ENCODE data around the gene PIP4K2C. TPM values are rescaled to one million over a fixed set of nuclear protein-coding genes. Genes with fewer than 3 reads are reported as not detected.
"Not testable (repeated sequence)": the region's sequence is repeated elsewhere in the genome, so short reads cannot be mapped to it uniquely, and the experiment has no call there.

Gene PIP4K2C
- total RNA-seq, 1 experiment from 2014 or later: 88.6 TPM

GRCh38 chr12:57586128-57586527, 4.9 kb upstream of the PIP4K2C start:
- no peaks in the 10 kb centered on the region for H4K20me1 ChIP-seq (ENCODE audit: low read length)
- no peaks in the 10 kb centered on the region for H3K27me3 ChIP-seq (ENCODE audit: low read length)
- no peak overlapping the region for H3K9ac ChIP-seq (ENCODE audit: low read length)
- no peaks in the 10 kb centered on the region for H3K9me2 ChIP-seq (replicated peaks; ENCODE audit: low read length)
- DNase-seq (no peak), ATAC-seq (no peak)
- CTCF ChIA-PET: no interaction called here
- no peak overlapping the region for H3K4me3 ChIP-seq (ENCODE audit: low read length)
- no peak overlapping the region for H3K27ac ChIP-seq (ENCODE audit: low read length)
- TF ChIP-seq EZH2phosphoT487 (IDR thresholded peaks at IDR 0.05; ENCODE audit: borderline replicate concordance, low read length) (no peak), CTCF (conservative IDR thresholded peaks at IDR 0.05; ENCODE audit: low read depth, low read length) (no peak), EZH2 (IDR thresholded peaks at IDR 0.05; ENCODE audit: low read length, unreplicated experiment) (no peak)
- peaks cover under 1% of the 10 kb centered on the region for H3K79me2 ChIP-seq (ENCODE audit: low read length)
- no peaks in the 10 kb centered on the region for H3K36me3 ChIP-seq (ENCODE audit: low read depth, low read length)
- BruUV-seq (replicated peaks): no TSS peak
- intact Hi-C loops (cut with micrococcal nuclease): no loop called here
- H2AFZ ChIP-seq (ENCODE audit: low read length): no peak overlapping the region
- no peaks in the 10 kb centered on the region for H3K9me3 ChIP-seq (ENCODE audit: low read length)
- no peaks in the 10 kb centered on the region for H3F3A ChIP-seq (ENCODE audit: low read length, unreplicated experiment)
- peaks cover 5% of the 10 kb centered on the region for H3K4me1 ChIP-seq (ENCODE audit: insufficient read depth, low read length)
- no peak overlapping the region for H3K4me2 ChIP-seq (ENCODE audit: low read length)
- POLR2A ChIA-PET (ENCODE audit: unreplicated experiment): no interaction called here

- Histone ChIP-seq H3K9me2 (replicated peaks; ENCODE audit: low read length) (no peaks in the 10 kb centered on the region), H3K27ac (ENCODE audit: low read length) (no peak overlapping the region), H3K9me3 (ENCODE audit: low read length) (no peaks in the 10 kb centered on the region), H3K9ac (ENCODE audit: low read length) (no peak overlapping the region), H3F3A (ENCODE audit: low read length, unreplicated experiment) (no peaks in the 10 kb centered on the region), H3K27me3 (ENCODE audit: low read length) (no peaks in the 10 kb centered on the region), H4K20me1 (ENCODE audit: low read length) (no peaks in the 10 kb centered on the region), H3K36me3 (ENCODE audit: low read depth, low read length) (no peaks in the 10 kb centered on the region), H3K79me2 (ENCODE audit: low read length) (peaks cover 8% of the 10 kb centered on the region), H3K4me1 (ENCODE audit: insufficient read depth, low read length) (peaks cover 6% of the 10 kb centered on the region), H3K4me3 (ENCODE audit: low read length) (no peak overlapping the region), H3K4me2 (ENCODE audit: low read length) (no peak overlapping the region), H2AFZ (ENCODE audit: low read length) (no peak overlapping the region)
- TF ChIP-seq CTCF (conservative IDR thresholded peaks at IDR 0.05; ENCODE audit: low read depth, low read length): no peak
- TF ChIP-seq EZH2phosphoT487 (IDR thresholded peaks at IDR 0.05; ENCODE audit: borderline replicate concordance, low read length): no peak
- TF ChIP-seq EZH2 (IDR thresholded peaks at IDR 0.05; ENCODE audit: low read length, unreplicated experiment): no peak
- ChIA-PET CTCF (no interaction called here), POLR2A (ENCODE audit: unreplicated experiment) (no interaction called here)
- no peak for ATAC-seq
- intact Hi-C loops (cut with micrococcal nuclease): no loop called here
- DNase-seq: no peak
- no TSS peak for BruUV-seq (replicated peaks)
Observed at GRCh38 chr12:57586832-57587429, 4.1 kb upstream of the PIP4K2C start.

- BruUV-seq (replicated peaks); POLR2A ChIA-PET (ENCODE audit: unreplicated experiment); H3K4me3 ChIP-seq (ENCODE audit: low read length); H3K9ac ChIP-seq (ENCODE audit: low read length); H3F3A ChIP-seq (ENCODE audit: low read length, unreplicated experiment); CTCF ChIA-PET; H3K27ac ChIP-seq (ENCODE audit: low read length); H3K9me2 ChIP-seq (replicated peaks; ENCODE audit: low read length); H3K9me3 ChIP-seq (ENCODE audit: low read length); H3K27me3 ChIP-seq (ENCODE audit: low read length); ATAC-seq; DNase-seq; H3K36me3 ChIP-seq (ENCODE audit: low read depth, low read length); intact Hi-C loops (cut with micrococcal nuclease); H3K4me2 ChIP-seq (ENCODE audit: low read length); H2AFZ ChIP-seq (ENCODE audit: low read length): not testable (repeated sequence)
- Histone ChIP-seq H3K4me1 (ENCODE audit: insufficient read depth, low read length) (peaks cover 21% of the 10 kb centered on the region), H3K79me2 (ENCODE audit: low read length) (peaks cover 30% of the 10 kb centered on the region), H4K20me1 (ENCODE audit: low read length) (peaks cover 10% of the 10 kb centered on the region; the same call in 1 of the 2 replicates)
Observed at GRCh38 chr12:57588951-57589610, 1.9 kb upstream of the PIP4K2C start.

All from PC-3 (cell line).